K562 treated with DMSO at 1 percent for 4 hours (cell line): ENCODE data around the gene C1QTNF6. TPM values are rescaled to one million over a fixed set of nuclear protein-coding genes. Genes with fewer than 3 reads are reported as not detected.

Source experiments
- total RNA-seq: library from RNA; unstranded; fragments of 300-600 nt; gene quantifications from 2 replicates; pipeline ENCODE4 v1.2.3, GENCODE V29; 2022; ENCODE audit not compliant: insufficient read depth

The C1QTNF6 gene
- 1.4 and 1.5 TPM in 2 replicates for total RNA-seq

GRCh38 chr22:37187891-37188761 lies at the start of gene C1QTNF6:
Gene C1QTNF6 (minus strand): TSS chr22:37188247. CDS start chr22:37188213, 34 bp downstream.

GRCh38 chr22:37212174-37212906 lies 24.3 kb upstream of the C1QTNF6 start, which contains the start of gene SSTR3:
Gene SSTR3 (minus strand): TSS chr22:37212477. CDS start chr22:37207803, 4,674 bp downstream.

Other genes starting within 250 kb of the C1QTNF6 start
- 40.7 and 53.3 TPM in 2 replicates for gene TST, start 168.8 kb downstream of the C1QTNF6 start, total RNA-seq
- 144 and 150 TPM in 2 replicates for gene MPST, start 168.5 kb downstream of the C1QTNF6 start, total RNA-seq
- not detected in 2 replicates for gene KCTD17, start 136.5 kb downstream of the C1QTNF6 start, total RNA-seq
- gene TMPRSS6, start 78.5 kb downstream of the C1QTNF6 start, total RNA-seq, result not detected in 2 replicates
- 0.87 and 0.94 TPM in 2 replicates for gene IL2RB, start 38.3 kb downstream of the C1QTNF6 start, total RNA-seq
- 0.37 TPM in 1 of 2 replicates, not detected in the other for gene SSTR3, start 24.2 kb upstream of the C1QTNF6 start, total RNA-seq
- gene RAC2, start 56.0 kb upstream of the C1QTNF6 start, total RNA-seq, result 297 and 337 TPM in 2 replicates
- 0.37 and 0.47 TPM in 2 replicates for gene CYTH4, start 94.3 kb upstream of the C1QTNF6 start, total RNA-seq
- not detected in 2 replicates for gene ELFN2, start 239.2 kb upstream of the C1QTNF6 start, total RNA-seq